ENCODE results near the gene SPOCK1. TPM values are rescaled to one million over a fixed set of nuclear protein-coding genes. Genes with fewer than 3 reads are reported as not detected.

Gene SPOCK1
- polyA plus RNA-seq, 4 donors = 8.9 to 11.3 (median 9.8) TPM

- DNase-seq (ENCODE audit: low read depth in 4 of 4, low spot score in 3 of 4) = no peak
These were observed 291.9 kb downstream of the SPOCK1 start for GRCh38 chr5:137207023-137207760.

- DNase-seq (ENCODE audit: low read depth in 4 of 4, low spot score in 3 of 4) = no peak
These were observed 293.0 kb downstream of the SPOCK1 start for GRCh38 chr5:137206030-137206715.

- DNase-seq (ENCODE audit: low read depth in 4 of 4, low spot score in 3 of 4) = no peak
These were observed 293.7 kb downstream of the SPOCK1 start for GRCh38 chr5:137205231-137206027.

- no peak for DNase-seq (ENCODE audit: low read depth in 4 of 4, low spot score in 3 of 4)
These were observed 296.0 kb downstream of the SPOCK1 start for GRCh38 chr5:137203011-137203632.

- DNase-seq (ENCODE audit: low read depth in 4 of 4, low spot score in 3 of 4) = no peak
These were observed 297.2 kb downstream of the SPOCK1 start for GRCh38 chr5:137201876-137202275.

GRCh38 chr5:137200906-137201700, 298.0 kb downstream of the SPOCK1 start:
- no peak for DNase-seq (ENCODE audit: low read depth in 4 of 4, low spot score in 3 of 4)

GRCh38 chr5:137199966-137200365, 299.2 kb downstream of the SPOCK1 start:
- no peak for DNase-seq (ENCODE audit: low read depth in 4 of 4, low spot score in 3 of 4)

GRCh38 chr5:137199201-137199600, 299.9 kb downstream of the SPOCK1 start:
- no peak for DNase-seq (ENCODE audit: low read depth in 4 of 4, low spot score in 3 of 4)

- no peak for DNase-seq (ENCODE audit: low read depth in 4 of 4, low spot score in 3 of 4)
These were observed 303.6 kb downstream of the SPOCK1 start for GRCh38 chr5:137195483-137195882.

- DNase-seq (ENCODE audit: low read depth in 4 of 4, low spot score in 3 of 4) = no peak
These were observed 304.8 kb downstream of the SPOCK1 start for GRCh38 chr5:137194300-137194699.

GRCh38 chr5:137192293-137192743, 306.8 kb downstream of the SPOCK1 start:
- no peak for DNase-seq (ENCODE audit: low read depth in 4 of 4, low spot score in 3 of 4)

- no peak for DNase-seq (ENCODE audit: low read depth in 4 of 4, low spot score in 3 of 4)
These were observed 307.9 kb downstream of the SPOCK1 start for GRCh38 chr5:137191179-137191578.

- no peak for DNase-seq (ENCODE audit: low read depth in 4 of 4, low spot score in 3 of 4)
These were observed 308.7 kb downstream of the SPOCK1 start for GRCh38 chr5:137190441-137190840.

GRCh38 chr5:137190031-137190430, 309.1 kb downstream of the SPOCK1 start:
- DNase-seq (ENCODE audit: low read depth in 4 of 4, low spot score in 3 of 4) = no peak

GRCh38 chr5:137188566-137188965, 310.6 kb downstream of the SPOCK1 start:
- DNase-seq (ENCODE audit: low read depth in 4 of 4, low spot score in 3 of 4) = no peak

GRCh38 chr5:137186759-137187461, 312.2 kb downstream of the SPOCK1 start:
- no peak for DNase-seq (ENCODE audit: low read depth in 4 of 4, low spot score in 3 of 4)

- DNase-seq (ENCODE audit: low read depth in 4 of 4, low spot score in 3 of 4) = no peak
These were observed 313.9 kb downstream of the SPOCK1 start for GRCh38 chr5:137185193-137185592.

- no peak for DNase-seq (ENCODE audit: low read depth in 4 of 4, low spot score in 3 of 4)
These were observed 314.4 kb downstream of the SPOCK1 start for GRCh38 chr5:137184734-137185133.

GRCh38 chr5:137182576-137182975, 316.6 kb downstream of the SPOCK1 start:
- no peak for DNase-seq (ENCODE audit: low read depth in 4 of 4, low spot score in 3 of 4)
